ENCODE results near the gene COL19A1.
"Not testable (repeated sequence)": the region's sequence is repeated elsewhere in the genome, so short reads cannot be mapped to it uniquely, and the experiment has no call there.

COL19A1 gene

GRCh38 chr6:69973763-69974162 lies 107.4 kb downstream of the COL19A1 start:
- H3K4me1 ChIP-seq (ENCODE audit: control insufficient read depth, insufficient read depth, low read length): peaks cover 9% of the 10 kb centered on the region
- no peak for DNase-seq (ENCODE audit: low read depth)
- H3K4me3 ChIP-seq (ENCODE audit: low read length): no peak overlapping the region

GRCh38 chr6:69974193-69974592 lies 107.8 kb downstream of the COL19A1 start:
- no peak overlapping the region for H3K4me3 ChIP-seq (ENCODE audit: low read length)
- no peaks in the 10 kb centered on the region for H3K36me3 ChIP-seq (ENCODE audit: control insufficient read depth, insufficient read depth, low read length, severe bottlenecking)
- H3K9me3 ChIP-seq (ENCODE audit: control insufficient read depth, low read length): no peaks in the 10 kb centered on the region
- H3K9ac ChIP-seq (ENCODE audit: low read length): no peak overlapping the region
- DNase-seq (ENCODE audit: low read depth): peak; percentile 48
- H3K27me3 ChIP-seq (replicated peaks; ENCODE audit: control insufficient read depth, insufficient read depth, low read length): no peaks in the 10 kb centered on the region
- H3K4me1 ChIP-seq (ENCODE audit: control insufficient read depth, insufficient read depth, low read length): peaks cover 9% of the 10 kb centered on the region

More at GRCh38 chr6:69973763-69974162, 107.4 kb downstream of the COL19A1 start:
- no peak overlapping the region for H3K9ac ChIP-seq (ENCODE audit: low read length)
- H3K27me3 ChIP-seq (replicated peaks; ENCODE audit: control insufficient read depth, insufficient read depth, low read length): no peaks in the 10 kb centered on the region
- no peaks in the 10 kb centered on the region for H3K9me3 ChIP-seq (ENCODE audit: control insufficient read depth, low read length)
- no peaks in the 10 kb centered on the region for H3K36me3 ChIP-seq (ENCODE audit: control insufficient read depth, insufficient read depth, low read length, severe bottlenecking)

GRCh38 chr6:69976591-69977090 lies 110.3 kb downstream of the COL19A1 start:
- H3K9me3 ChIP-seq (ENCODE audit: control insufficient read depth, low read length): no peaks in the 10 kb centered on the region
- DNase-seq (ENCODE audit: low read depth): no peak
- no peak overlapping the region for H3K9ac ChIP-seq (ENCODE audit: low read length)
- no peaks in the 10 kb centered on the region for H3K27me3 ChIP-seq (replicated peaks; ENCODE audit: control insufficient read depth, insufficient read depth, low read length)
- no peak overlapping the region for H3K4me3 ChIP-seq (ENCODE audit: low read length)
- H3K4me1 ChIP-seq (ENCODE audit: control insufficient read depth, insufficient read depth, low read length): peaks cover 9% of the 10 kb centered on the region
- no peaks in the 10 kb centered on the region for H3K36me3 ChIP-seq (ENCODE audit: control insufficient read depth, insufficient read depth, low read length, severe bottlenecking)

- H3K4me3 ChIP-seq (ENCODE audit: low read length): no peak overlapping the region
- no peaks in the 10 kb centered on the region for H3K27me3 ChIP-seq (replicated peaks; ENCODE audit: control insufficient read depth, insufficient read depth, low read length)
- no peaks in the 10 kb centered on the region for H3K4me1 ChIP-seq (ENCODE audit: control insufficient read depth, insufficient read depth, low read length)
- no peaks in the 10 kb centered on the region for H3K9me3 ChIP-seq (ENCODE audit: control insufficient read depth, low read length)
- no peak for DNase-seq (ENCODE audit: low read depth)
- H3K36me3 ChIP-seq (ENCODE audit: control insufficient read depth, insufficient read depth, low read length, severe bottlenecking): no peaks in the 10 kb centered on the region
- H3K9ac ChIP-seq (ENCODE audit: low read length): no peak overlapping the region
These were observed 114.3 kb downstream of the COL19A1 start for GRCh38 chr6:69980624-69981023.

- no peaks in the 10 kb centered on the region for H3K4me1 ChIP-seq (ENCODE audit: control insufficient read depth, insufficient read depth, low read length)
- no peaks in the 10 kb centered on the region for H3K27me3 ChIP-seq (replicated peaks; ENCODE audit: control insufficient read depth, insufficient read depth, low read length)
- no peak for DNase-seq (ENCODE audit: low read depth)
- H3K4me3 ChIP-seq (ENCODE audit: low read length): no peak overlapping the region
- no peaks in the 10 kb centered on the region for H3K9me3 ChIP-seq (ENCODE audit: control insufficient read depth, low read length)
- H3K9ac ChIP-seq (ENCODE audit: low read length): no peak overlapping the region
- H3K36me3 ChIP-seq (ENCODE audit: control insufficient read depth, insufficient read depth, low read length, severe bottlenecking): no peaks in the 10 kb centered on the region
These were observed 118.2 kb downstream of the COL19A1 start for GRCh38 chr6:69984506-69984905.

- Histone ChIP-seq H3K9me3 (ENCODE audit: control insufficient read depth, low read length) (no peaks in the 10 kb centered on the region), H3K36me3 (ENCODE audit: control insufficient read depth, insufficient read depth, low read length, severe bottlenecking) (no peaks in the 10 kb centered on the region), H3K4me1 (ENCODE audit: control insufficient read depth, insufficient read depth, low read length) (no peaks in the 10 kb centered on the region), H3K9ac (ENCODE audit: low read length) (no peak overlapping the region), H3K27me3 (replicated peaks; ENCODE audit: control insufficient read depth, insufficient read depth, low read length) (no peaks in the 10 kb centered on the region), H3K4me3 (ENCODE audit: low read length) (no peak overlapping the region)
- DNase-seq (ENCODE audit: low read depth): peak; percentile 26
These were observed 118.8 kb downstream of the COL19A1 start for GRCh38 chr6:69985180-69985579.

- no peak for DNase-seq (ENCODE audit: low read depth)
- Histone ChIP-seq H3K9me3 (ENCODE audit: control insufficient read depth, low read length) (no peaks in the 10 kb centered on the region), H3K4me1 (ENCODE audit: control insufficient read depth, insufficient read depth, low read length) (no peaks in the 10 kb centered on the region), H3K27me3 (replicated peaks; ENCODE audit: control insufficient read depth, insufficient read depth, low read length) (no peaks in the 10 kb centered on the region), H3K9ac (ENCODE audit: low read length) (no peak overlapping the region), H3K4me3 (ENCODE audit: low read length) (no peak overlapping the region), H3K36me3 (ENCODE audit: control insufficient read depth, insufficient read depth, low read length, severe bottlenecking) (no peaks in the 10 kb centered on the region)
These were observed 121.2 kb downstream of the COL19A1 start for GRCh38 chr6:69987550-69987949.

GRCh38 chr6:69988458-69989126 lies 122.2 kb downstream of the COL19A1 start:
- no peak overlapping the region for H3K9ac ChIP-seq (ENCODE audit: low read length)
- H3K9me3 ChIP-seq (ENCODE audit: control insufficient read depth, low read length): no peaks in the 10 kb centered on the region
- no peaks in the 10 kb centered on the region for H3K4me1 ChIP-seq (ENCODE audit: control insufficient read depth, insufficient read depth, low read length)
- H3K36me3 ChIP-seq (ENCODE audit: control insufficient read depth, insufficient read depth, low read length, severe bottlenecking): no peaks in the 10 kb centered on the region
- no peak overlapping the region for H3K4me3 ChIP-seq (ENCODE audit: low read length)
- H3K27me3 ChIP-seq (replicated peaks; ENCODE audit: control insufficient read depth, insufficient read depth, low read length): no peaks in the 10 kb centered on the region
- no peak for DNase-seq (ENCODE audit: low read depth)

- Histone ChIP-seq H3K9ac (ENCODE audit: low read length) (no peak overlapping the region), H3K4me1 (ENCODE audit: control insufficient read depth, insufficient read depth, low read length) (no peaks in the 10 kb centered on the region), H3K9me3 (ENCODE audit: control insufficient read depth, low read length) (no peaks in the 10 kb centered on the region), H3K27me3 (replicated peaks; ENCODE audit: control insufficient read depth, insufficient read depth, low read length) (no peaks in the 10 kb centered on the region), H3K4me3 (ENCODE audit: low read length) (no peak overlapping the region), H3K36me3 (ENCODE audit: control insufficient read depth, insufficient read depth, low read length, severe bottlenecking) (no peaks in the 10 kb centered on the region)
- DNase-seq (ENCODE audit: low read depth): peak; percentile 21
These were observed 127.9 kb downstream of the COL19A1 start for GRCh38 chr6:69994251-69994650.

- Histone ChIP-seq H3K4me1 (ENCODE audit: control insufficient read depth, insufficient read depth, low read length) (no peaks in the 10 kb centered on the region), H3K9ac (ENCODE audit: low read length) (no peak overlapping the region), H3K4me3 (ENCODE audit: low read length) (no peak overlapping the region), H3K9me3 (ENCODE audit: control insufficient read depth, low read length) (no peaks in the 10 kb centered on the region), H3K27me3 (replicated peaks; ENCODE audit: control insufficient read depth, insufficient read depth, low read length) (no peaks in the 10 kb centered on the region), H3K36me3 (ENCODE audit: control insufficient read depth, insufficient read depth, low read length, severe bottlenecking) (no peaks in the 10 kb centered on the region)
- no peak for DNase-seq (ENCODE audit: low read depth)
These were observed 141.8 kb downstream of the COL19A1 start for GRCh38 chr6:70008189-70008588.

GRCh38 chr6:70010339-70010738 lies 144.0 kb downstream of the COL19A1 start:
- H3K9me3 ChIP-seq (ENCODE audit: control insufficient read depth, low read length); H3K27me3 ChIP-seq (replicated peaks; ENCODE audit: control insufficient read depth, insufficient read depth, low read length); H3K9ac ChIP-seq (ENCODE audit: low read length); DNase-seq (ENCODE audit: low read depth); H3K4me3 ChIP-seq (ENCODE audit: low read length); H3K4me1 ChIP-seq (ENCODE audit: control insufficient read depth, insufficient read depth, low read length); H3K36me3 ChIP-seq (ENCODE audit: control insufficient read depth, insufficient read depth, low read length, severe bottlenecking): not testable (repeated sequence)

GRCh38 chr6:70023201-70023600 lies 156.8 kb downstream of the COL19A1 start:
- H3K9me3 ChIP-seq (ENCODE audit: control insufficient read depth, low read length); DNase-seq (ENCODE audit: low read depth); H3K9ac ChIP-seq (ENCODE audit: low read length); H3K27me3 ChIP-seq (replicated peaks; ENCODE audit: control insufficient read depth, insufficient read depth, low read length); H3K36me3 ChIP-seq (ENCODE audit: control insufficient read depth, insufficient read depth, low read length, severe bottlenecking); H3K4me1 ChIP-seq (ENCODE audit: control insufficient read depth, insufficient read depth, low read length); H3K4me3 ChIP-seq (ENCODE audit: low read length): not testable (repeated sequence)
